Coronary artery (tissue), 2 donors: Measurements from ENCODE around the gene HFM1.
"Not testable (repeated sequence)": the region's sequence is repeated elsewhere in the genome, so short reads cannot be mapped to it uniquely, and the experiment has no call there.

Source experiments
- DNase-seq: peaks from one replicate; pipeline ENCODE4 v3.0.0-alpha.2; 2017; ENCODE audit warnings: low spot score
- H3K27ac ChIP-seq, 2 donors: fragments of 200-600 bp; sonication (generic); one replicate each; pipeline ENCODE4 v1.5.1; 2016 to 2019
- H3K4me3 ChIP-seq: fragments of 200-600 bp; sonication (generic); 2 replicates; pipeline ENCODE4 v1.5.1; 2016; ENCODE audit warnings: mild to moderate bottlenecking, moderate library complexity
- TF ChIP-seq, protein P1 (sequence below): fragments of 200-600 bp; sonication (generic); IDR thresholded peaks from one replicate; pipeline ENCODE4 v1.5.1; 2019; ENCODE audit warnings: antibody characterized with exemption

HFM1 gene

DNA sequence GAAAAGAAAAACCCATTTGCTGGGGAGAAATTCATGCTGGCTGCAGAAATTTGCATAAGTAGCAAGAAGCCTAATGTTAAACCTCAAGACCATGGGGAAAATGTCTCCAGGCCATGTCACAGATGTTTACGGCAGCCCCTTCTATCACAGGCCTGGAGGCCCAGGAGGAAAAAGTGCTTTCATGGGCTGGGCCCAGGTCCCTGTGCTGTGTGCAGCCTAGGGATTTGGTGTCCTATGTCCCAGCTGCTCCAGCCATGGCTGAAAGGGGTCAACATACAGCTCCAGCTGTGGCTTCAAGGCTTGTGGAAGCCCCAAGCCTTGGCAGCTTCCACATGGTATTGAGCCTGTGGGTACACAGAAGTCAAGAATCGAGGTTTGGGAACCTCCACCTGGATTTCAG lies 93.0 kb downstream of the HFM1 start:
- DNase-seq = no peak
- H3K27ac ChIP-seq = no peak overlapping the region
- TF ChIP-seq, protein P1, sequence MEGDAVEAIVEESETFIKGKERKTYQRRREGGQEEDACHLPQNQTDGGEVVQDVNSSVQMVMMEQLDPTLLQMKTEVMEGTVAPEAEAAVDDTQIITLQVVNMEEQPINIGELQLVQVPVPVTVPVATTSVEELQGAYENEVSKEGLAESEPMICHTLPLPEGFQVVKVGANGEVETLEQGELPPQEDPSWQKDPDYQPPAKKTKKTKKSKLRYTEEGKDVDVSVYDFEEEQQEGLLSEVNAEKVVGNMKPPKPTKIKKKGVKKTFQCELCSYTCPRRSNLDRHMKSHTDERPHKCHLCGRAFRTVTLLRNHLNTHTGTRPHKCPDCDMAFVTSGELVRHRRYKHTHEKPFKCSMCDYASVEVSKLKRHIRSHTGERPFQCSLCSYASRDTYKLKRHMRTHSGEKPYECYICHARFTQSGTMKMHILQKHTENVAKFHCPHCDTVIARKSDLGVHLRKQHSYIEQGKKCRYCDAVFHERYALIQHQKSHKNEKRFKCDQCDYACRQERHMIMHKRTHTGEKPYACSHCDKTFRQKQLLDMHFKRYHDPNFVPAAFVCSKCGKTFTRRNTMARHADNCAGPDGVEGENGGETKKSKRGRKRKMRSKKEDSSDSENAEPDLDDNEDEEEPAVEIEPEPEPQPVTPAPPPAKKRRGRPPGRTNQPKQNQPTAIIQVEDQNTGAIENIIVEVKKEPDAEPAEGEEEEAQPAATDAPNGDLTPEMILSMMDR = no peak
- no peak overlapping the region for H3K4me3 ChIP-seq

DNA sequence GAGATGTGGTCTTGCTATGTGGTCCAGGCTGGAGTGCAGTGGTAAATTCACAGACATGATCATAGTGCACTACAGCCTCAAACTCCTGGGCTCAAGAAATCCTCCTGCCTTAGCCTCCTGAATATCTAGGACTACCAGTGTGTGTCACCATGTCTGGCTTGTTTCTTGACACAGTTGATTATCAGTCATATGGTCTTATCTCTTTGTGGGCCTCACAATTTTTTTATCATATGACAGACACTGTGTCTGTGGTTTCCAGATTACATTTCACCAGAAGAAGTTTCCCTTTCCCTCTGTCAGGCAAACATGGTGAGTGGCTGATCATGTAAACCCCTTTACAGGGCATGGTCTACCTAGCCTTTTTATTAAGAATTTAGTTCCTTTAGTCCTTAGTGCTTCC lies 96.1 kb downstream of the HFM1 start:
- DNase-seq = no peak
- H3K27ac ChIP-seq = no peak overlapping the region
- no peak overlapping the region for H3K4me3 ChIP-seq
- TF ChIP-seq, protein P1 = no peak

DNA sequence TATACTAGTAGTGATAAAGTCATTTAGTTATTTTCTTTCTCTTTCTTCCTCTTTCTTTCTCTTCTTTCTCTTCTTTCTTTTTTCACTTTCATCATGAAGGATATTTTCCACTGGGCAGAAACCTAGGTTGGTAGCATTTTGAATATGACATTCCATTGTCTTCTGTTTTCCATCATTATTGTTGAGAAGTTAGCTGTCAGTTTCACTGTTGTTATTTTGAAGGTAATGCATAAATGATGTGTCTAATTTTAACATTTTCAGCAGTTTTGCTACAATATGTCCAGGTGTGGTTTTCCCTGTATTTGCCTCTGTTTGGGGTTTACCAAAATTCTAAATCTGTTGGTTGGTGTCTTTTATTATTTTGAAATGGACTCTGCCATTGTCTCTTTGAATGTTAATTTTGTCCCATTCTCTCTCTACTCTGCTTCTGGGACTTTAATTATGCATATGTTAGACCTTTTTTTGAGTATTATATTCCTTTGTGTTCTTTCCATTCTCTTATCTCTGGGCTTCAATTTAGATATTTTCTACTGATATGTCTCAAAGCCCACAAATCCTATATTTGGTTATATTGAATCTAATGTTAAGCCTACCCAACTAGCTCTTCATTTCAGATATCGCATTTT lies 96.7 kb downstream of the HFM1 start:
- Histone ChIP-seq H3K4me3 (no peak overlapping the region), H3K27ac (no peak overlapping the region)
- DNase-seq = no peak
- TF ChIP-seq, protein P1 = no peak

DNA sequence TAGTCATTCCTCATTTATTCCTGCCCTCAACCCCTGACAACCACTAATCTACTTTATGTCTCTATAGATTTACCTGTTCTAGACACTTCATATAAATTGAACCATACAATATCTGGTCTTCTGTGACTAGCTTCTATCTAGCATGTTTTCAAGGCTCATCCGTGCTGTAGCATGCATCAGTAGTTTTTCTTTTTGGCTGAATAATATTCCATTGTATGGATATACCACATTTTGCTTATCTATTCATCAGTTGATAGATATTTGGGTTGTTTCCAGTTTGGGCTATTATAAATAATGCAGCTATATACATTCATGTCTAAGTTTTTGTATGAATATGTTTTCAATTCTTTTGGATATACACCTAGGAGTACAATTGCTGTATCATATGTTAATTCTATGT lies 101.5 kb downstream of the HFM1 start:
- TF ChIP-seq, protein P1 = no peak

DNA sequence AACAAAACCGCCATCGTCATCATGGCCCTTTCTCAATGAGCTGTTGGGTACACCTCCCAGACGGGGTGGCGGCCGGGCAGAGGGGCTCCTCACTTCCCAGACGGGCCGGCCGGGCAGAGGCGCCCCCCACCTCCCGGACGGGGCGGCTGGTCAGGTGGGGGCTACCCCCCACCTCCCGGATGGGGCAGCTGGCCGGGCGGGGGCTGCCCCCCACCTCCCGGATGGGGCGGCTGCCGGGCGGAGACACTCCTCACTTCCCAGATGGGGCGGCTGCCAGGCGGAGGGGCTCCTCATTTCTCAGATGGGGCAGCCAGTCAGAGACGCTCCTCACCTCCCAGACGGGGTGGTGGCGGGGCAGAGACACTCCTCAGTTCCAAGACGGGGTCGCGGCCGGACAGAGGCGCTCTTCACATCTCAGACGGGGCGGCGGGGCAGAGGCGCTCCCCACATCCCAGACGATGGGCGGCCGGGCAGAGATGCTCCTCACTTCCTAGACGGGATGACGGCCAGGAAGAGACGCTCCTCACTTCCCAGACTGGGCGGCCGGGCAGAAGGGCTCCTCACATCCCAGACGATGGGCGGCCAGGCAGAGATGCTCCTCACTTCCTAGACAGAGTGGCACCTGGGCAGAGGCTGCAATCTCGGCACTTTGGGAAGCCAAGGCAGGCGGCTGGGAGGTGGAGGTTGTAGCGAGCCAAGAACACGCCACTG lies 115.6 kb downstream of the HFM1 start:
- not testable (repeated sequence) for DNase-seq, H3K4me3 ChIP-seq, H3K27ac ChIP-seq

More for the DNA sequence above, 101.5 kb downstream of the HFM1 start:
- no peak overlapping the region for H3K27ac ChIP-seq
- H3K4me3 ChIP-seq = no peak overlapping the region
- no peak for DNase-seq

DNA sequence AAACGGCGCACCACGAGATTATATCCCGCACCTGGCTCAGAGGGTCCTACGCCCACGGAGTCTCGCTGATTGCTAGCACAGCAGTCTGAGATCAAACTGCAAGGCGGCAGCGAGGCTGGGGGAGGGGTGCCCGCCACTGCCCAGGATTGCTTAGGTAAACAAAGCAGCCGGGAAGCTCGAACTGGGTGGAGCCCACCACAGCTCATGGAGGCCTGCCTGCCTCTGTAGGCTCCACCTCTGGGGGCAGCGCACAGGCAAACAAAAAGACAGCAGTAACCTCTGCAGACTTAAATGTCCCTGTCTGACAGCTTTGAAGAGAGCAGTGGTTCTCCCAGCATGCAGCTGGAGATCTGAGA lies 117.7 kb downstream of the HFM1 start:
- not testable (repeated sequence) for H3K4me3 ChIP-seq, DNase-seq

DNA sequence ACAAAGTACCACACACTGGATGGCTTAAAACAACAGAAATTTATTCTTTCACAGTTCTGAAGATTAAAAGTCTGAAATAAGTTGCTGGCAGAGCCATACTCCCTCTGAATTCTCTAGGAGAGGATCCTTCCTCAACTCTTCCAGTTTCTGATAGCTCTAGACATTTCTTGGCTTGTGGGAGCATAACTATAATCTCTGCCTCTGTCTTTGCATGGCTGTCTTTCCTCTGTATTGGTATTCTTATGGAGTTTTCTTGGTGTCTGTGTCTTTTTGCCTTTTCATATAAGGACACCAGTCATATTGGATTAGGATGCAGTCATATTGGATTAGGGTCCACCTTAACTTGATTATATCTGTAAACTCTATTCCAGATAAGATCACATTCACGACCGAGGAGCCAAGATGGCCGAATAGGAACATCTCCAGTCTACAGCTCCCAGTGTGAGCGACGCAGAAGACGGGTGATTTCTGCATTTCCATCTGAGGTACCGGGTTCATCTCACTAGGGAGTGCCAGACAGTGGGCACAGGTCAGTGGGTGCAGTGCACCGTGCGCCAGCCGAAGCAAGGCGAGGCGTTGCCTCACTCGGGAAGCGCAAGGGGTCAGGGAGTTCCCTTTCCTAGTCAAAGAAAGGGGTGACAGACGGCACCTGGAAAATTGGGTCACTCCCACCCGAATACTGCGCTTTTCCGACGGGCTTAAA lies 118.2 kb downstream of the HFM1 start:
- DNase-seq, H3K4me3 ChIP-seq, H3K27ac ChIP-seq: not testable (repeated sequence)

More for the DNA sequence above, 117.7 kb downstream of the HFM1 start:
- H3K27ac ChIP-seq = not testable (repeated sequence)

DNA sequence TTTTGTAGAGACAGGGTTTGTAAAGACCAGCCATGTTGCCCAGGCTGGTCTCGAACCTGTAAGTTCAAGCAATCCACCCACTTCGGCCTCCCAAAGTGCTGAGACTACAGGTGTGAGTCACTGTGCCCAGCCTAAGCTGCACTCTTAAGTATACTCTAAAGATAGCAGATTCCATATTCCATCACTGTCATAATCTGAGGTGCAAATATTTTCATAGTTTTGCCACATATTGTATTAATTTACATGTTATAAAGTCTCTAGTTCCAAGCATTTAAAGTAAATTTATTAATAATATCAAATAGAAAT lies 121.3 kb downstream of the HFM1 start:
- H3K27ac ChIP-seq = no peak overlapping the region
- no peak for DNase-seq
- TF ChIP-seq, protein P1 = no peak

More for the DNA sequence above, 121.3 kb downstream of the HFM1 start:
- H3K4me3 ChIP-seq = no peak overlapping the region
